HG02571 (cell line): Measurements from ENCODE around the gene STRADB.
"Not testable (repeated sequence)": the region's sequence is repeated elsewhere in the genome, so short reads cannot be mapped to it uniquely, and the experiment has no call there.

ENCODE experiments used
- ATAC-seq: cut with Tn5 transposase; IDR thresholded peaks from one replicate; pipeline ENCODE4 v1.9.1; 2021; ENCODE audit warnings: mild to moderate bottlenecking, moderate library complexity; ENCODE audit not compliant: unreplicated experiment

Gene STRADB

GRCh38 chr2:201465524-201465971 is 14.0 kb downstream of the STRADB start:
- no peak for ATAC-seq

- no peak for ATAC-seq
These were observed 14.6 kb downstream of the STRADB start for GRCh38 chr2:201466050-201466675.

GRCh38 chr2:201467666-201468065 is 16.1 kb downstream of the STRADB start:
- ATAC-seq, result no peak

GRCh38 chr2:201470821-201471731 is 19.5 kb downstream of the STRADB start:
- no peak for ATAC-seq

GRCh38 chr2:201471732-201472393 is 20.3 kb downstream of the STRADB start:
- no peak for ATAC-seq

GRCh38 chr2:201472411-201472810 is 20.9 kb downstream of the STRADB start:
- no peak for ATAC-seq

- ATAC-seq, result no peak
These were observed 31.0 kb downstream of the STRADB start for GRCh38 chr2:201482543-201482942.

GRCh38 chr2:201483342-201483741 is 31.8 kb downstream of the STRADB start:
- no peak for ATAC-seq

- ATAC-seq, result not testable (repeated sequence)
These were observed 32.2 kb downstream of the STRADB start for GRCh38 chr2:201483758-201484157.

GRCh38 chr2:201484805-201485204 is 33.3 kb downstream of the STRADB start:
- ATAC-seq, result no peak

- no peak for ATAC-seq
These were observed 38.8 kb downstream of the STRADB start for GRCh38 chr2:201490291-201490690.

- ATAC-seq, result no peak
These were observed 45.2 kb downstream of the STRADB start for GRCh38 chr2:201496785-201497184.

GRCh38 chr2:201500534-201500933 is 49.0 kb downstream of the STRADB start:
- no peak for ATAC-seq

GRCh38 chr2:201502713-201503112 is 51.2 kb downstream of the STRADB start:
- no peak for ATAC-seq

GRCh38 chr2:201507725-201508124 is 56.2 kb downstream of the STRADB start:
- ATAC-seq, result no peak

GRCh38 chr2:201513271-201513670 is 61.7 kb downstream of the STRADB start:
- ATAC-seq, result no peak

- no peak for ATAC-seq
These were observed 64.2 kb downstream of the STRADB start for GRCh38 chr2:201515573-201516246.

- ATAC-seq, result no peak
These were observed 65.6 kb downstream of the STRADB start for GRCh38 chr2:201517094-201517493.

GRCh38 chr2:201520201-201520600 is 68.7 kb downstream of the STRADB start:
- no peak for ATAC-seq

GRCh38 chr2:201522965-201523364 is 71.4 kb downstream of the STRADB start:
- ATAC-seq, result no peak

GRCh38 chr2:201523506-201523905 is 72.0 kb downstream of the STRADB start:
- no peak for ATAC-seq
